ENCODE data around the gene MAGEB2.
"Not testable (repeated sequence)": the region's sequence is repeated elsewhere in the genome, so short reads cannot be mapped to it uniquely, and the experiment has no call there.

The MAGEB2 gene, protein sequence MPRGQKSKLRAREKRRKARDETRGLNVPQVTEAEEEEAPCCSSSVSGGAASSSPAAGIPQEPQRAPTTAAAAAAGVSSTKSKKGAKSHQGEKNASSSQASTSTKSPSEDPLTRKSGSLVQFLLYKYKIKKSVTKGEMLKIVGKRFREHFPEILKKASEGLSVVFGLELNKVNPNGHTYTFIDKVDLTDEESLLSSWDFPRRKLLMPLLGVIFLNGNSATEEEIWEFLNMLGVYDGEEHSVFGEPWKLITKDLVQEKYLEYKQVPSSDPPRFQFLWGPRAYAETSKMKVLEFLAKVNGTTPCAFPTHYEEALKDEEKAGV

DNA sequence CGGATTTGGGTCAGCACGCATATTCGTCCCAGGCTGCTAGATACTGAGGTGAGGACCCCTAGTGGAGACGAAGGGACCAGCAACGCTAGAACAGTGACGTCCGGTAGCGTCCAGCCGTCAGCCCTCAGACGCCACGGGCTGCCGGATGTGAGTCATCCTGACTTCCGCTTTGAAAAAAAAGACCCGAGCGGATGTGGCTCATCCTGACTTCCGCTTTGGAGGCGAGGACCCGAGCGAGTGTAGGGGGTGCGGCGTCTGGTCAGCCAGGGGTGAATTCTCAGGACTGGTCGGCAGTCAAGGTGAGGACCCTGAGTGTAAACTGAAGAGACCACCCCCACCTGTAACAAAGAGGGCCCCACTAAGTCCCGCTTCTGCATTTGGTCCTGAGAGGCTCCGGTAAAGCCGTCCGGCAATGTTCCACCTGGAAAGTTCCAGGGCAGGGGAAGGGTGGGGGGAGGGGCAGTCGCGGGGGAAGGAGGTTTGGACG is at the start of gene MAGEB2:
Gene MAGEB2 (plus strand): TSS at position 207 of the 487 bp plus-strand sequence. CDS start 3,018 bp downstream, outside the sequence.
- no peak for DNase-seq

DNA sequence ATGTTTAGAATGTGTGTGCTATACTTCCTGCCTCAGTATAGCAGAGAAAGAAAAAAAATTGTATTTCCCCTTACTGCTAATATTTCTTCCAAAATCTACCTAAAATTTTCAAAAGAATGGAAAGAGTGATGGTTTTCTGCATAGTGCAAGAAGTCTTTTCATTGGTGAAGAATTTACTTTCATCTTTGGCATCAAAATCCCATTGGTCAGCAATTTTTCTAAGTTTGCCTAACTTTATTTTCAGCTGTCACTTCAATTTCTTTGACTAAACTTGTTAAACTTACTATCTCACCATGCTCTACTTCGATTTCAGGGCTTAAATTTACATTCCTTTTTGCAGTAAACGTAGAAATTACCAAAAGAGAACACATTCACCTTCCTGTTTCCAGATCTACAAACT is 44.5 kb upstream of the MAGEB2 start:
- no peak for DNase-seq

DNA sequence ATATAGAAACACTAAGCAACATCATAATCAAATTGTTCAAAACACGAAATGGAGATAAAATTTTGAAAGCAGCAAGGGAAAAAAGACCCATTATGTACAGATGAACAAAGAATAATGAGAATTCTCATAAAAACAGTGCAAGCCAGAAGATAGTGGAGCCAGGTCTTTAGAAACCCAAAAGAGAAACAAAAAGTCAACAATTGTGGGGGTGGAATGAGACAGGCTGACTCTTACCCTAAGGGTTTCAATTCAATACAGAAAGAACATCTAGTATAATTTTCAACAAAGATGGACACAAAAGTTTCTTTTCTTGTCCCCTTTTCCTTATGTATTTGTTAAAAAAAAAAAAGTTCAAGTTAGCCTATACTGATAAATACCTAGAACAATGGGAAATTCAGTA is 34.0 kb upstream of the MAGEB2 start:
- no peak for DNase-seq

DNA sequence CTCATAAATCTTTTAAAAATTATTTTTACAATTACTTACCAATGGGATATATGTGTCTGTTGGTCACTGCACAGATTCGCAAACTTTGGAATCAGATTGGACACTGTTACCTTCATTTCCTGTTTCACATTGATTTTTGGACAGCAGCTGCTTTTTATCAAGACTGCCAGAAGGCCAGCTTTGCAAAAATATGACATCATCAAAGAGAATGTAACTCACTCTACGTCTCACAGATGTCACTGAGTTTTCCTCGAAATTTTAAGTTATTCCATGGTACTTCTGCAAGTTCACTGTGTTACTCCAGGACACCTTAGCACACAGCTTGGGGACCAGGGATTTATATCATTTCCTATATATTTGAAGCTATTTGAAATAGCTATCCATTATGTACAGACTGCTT is 31.8 kb upstream of the MAGEB2 start:
- DNase-seq = no peak

DNA sequence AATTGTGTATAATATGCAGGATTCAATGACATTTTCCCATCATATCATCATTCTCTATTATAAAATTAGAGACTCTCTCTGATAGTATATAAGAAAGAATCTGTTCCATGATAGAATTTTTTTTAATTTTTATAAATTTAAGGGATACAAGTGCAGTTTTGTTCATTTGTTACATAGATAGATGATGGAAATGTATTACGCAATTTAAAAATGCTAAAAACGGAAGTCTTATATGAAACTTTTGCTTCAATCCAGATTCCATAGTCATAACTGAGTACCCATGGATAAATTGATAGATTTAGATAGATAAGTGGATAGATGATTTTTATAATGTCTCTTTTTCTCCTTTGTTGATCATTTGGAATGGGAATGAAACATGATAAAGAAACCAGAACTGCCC is 24.9 kb upstream of the MAGEB2 start:
- DNase-seq = no peak

DNA sequence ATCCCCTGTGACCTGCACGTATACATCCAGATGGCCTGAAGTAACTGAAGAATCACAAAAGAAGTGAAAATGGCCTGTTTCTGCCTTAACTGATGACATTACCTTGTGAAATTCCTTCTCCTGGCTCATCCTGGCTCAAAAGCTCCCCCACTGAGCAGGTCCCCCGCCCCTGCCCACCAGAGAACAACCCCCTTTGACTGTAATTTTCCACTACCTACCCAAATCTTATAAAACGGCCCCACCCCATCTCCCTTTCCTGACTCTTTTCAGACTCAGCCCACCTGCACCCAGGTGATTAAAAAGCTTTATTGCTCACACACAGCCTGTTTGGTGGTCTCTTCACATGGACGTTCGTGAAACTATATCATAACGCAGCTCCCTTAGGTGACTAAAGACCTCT is 21.5 kb upstream of the MAGEB2 start:
- not testable (repeated sequence) for DNase-seq

DNA sequence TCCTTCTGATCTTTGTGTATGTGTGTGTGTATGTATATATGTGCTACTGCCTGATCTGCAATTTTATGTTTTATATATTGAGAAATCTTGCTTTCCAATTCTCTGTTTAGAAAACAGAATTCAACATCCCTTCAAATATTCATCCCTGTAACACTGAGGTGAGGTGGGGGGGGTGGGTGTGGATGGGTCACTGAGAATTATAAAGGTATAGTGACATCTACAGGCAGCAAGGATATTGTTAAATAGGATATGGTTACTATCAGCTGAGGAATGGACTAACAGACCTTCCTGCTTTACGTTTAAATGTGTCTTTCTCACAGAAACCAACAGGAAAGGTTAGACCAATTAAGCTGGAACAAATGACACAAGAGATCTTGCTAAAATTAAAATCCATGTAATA is 19.0 kb upstream of the MAGEB2 start:
- DNase-seq = no peak

DNA sequence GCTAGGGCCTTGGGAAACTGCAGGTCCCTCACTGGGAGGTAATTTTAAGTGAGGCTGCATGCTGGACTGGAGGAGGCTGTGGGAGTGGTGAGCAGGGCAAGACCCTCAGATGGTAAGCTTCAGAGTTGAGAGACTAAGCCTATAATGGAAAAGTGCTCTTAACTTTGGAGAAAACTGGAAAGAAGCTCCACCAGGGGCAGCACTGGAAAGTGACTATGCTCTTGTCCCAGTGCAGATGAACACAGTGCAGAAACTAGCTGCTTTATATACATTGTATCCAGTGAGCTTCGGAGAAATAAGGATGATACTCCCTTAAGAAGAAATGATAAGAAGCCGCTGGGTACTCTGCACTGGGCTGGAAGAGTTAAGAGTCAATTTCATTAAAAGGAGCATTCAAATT is 3.2 kb upstream of the MAGEB2 start:
- no peak for DNase-seq

DNA sequence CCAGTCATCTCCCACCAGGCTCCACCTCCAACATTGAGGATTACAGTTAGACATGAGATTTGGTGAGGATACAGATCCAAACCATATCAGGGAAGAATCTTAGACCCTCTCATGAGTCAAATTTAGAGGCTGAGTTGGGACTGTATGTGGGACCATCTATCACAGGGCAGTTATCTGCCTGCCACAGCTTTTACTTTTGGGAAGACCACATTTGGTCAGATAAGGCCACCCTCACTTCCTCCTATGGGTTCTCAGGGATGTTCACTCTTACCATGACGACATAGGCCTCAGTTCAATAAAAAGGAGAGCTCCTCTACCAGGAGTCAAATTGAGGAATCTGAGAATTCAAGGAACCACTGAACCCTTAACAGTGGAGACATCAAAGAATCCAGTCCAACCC is 2.1 kb downstream of the MAGEB2 start:
- DNase-seq = no peak

DNA sequence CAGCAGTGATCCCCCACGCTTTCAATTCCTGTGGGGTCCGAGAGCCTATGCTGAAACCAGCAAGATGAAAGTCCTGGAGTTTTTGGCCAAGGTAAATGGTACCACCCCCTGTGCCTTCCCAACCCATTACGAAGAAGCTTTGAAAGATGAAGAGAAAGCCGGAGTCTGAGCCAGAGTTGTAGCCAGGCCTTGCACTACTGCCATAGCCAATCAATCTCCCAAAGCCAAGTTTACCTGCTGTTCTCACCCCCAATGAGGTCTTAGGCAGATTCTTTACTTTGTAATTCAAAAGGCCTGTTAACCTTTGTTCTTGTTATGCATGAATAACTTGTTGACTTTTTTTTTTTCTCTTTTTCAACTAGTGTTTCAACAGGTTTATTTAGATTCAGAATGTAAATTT is 4.0 kb downstream of the MAGEB2 start:
- no peak for DNase-seq

DNA sequence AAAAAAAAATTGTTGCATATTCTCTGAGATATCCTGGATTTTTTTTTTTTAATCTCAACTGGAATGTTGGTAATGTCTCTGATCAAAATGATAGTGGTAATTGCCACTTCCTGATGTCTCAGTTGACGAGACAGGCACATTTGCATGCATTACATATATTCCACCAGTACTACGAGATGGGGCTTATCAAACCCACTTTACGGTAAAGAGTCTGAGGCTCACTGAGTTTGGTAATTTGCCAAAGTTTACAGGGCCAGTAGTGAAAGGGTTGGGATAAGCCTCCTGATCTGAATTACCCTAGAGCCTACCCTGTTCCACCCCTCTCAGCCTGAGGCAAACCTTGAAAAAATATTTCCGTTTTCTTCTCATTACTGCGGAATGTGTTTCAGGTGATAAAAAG is 5.3 kb downstream of the MAGEB2 start:
- DNase-seq = no peak

DNA sequence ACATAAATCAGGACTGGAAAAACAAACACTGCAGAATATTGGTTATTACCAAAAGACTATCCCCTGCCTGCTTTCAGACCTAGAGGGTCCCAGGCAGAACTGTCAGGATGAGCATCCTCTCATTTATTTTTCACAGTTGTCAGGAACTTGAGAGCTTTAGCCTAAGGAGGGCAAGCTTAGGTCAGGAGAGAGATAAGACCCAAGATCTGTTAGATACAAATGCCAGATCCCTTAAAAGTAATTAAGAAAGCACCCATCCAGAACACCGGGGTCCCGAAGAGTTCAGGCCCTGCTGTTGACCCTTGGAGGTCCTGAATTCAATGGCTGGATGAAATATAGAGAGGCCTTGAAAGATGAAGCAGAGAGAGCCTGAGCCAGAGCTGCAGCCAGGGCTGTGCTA is 9.2 kb downstream of the MAGEB2 start:
- DNase-seq = no peak

DNA sequence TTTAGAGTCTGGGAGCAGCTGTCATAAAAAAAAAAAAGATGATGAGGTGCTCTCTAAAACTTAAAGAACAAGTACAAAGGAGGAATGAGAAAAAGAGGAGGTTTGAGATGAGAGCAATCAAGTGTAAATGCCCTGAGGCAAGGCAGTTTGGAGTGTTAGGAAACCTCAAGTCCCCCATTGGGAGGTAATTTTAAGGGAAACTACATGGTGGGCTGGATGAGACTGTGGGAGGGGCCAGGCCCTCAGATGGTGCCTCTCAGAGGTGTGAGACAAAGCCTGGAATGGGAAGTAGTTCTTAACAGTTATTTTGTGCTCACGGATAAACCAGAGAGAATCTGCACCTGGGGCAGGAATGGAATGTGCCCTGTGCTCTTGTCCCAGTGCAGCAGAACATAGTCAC is 13.2 kb downstream of the MAGEB2 start:
- no peak for DNase-seq

DNA sequence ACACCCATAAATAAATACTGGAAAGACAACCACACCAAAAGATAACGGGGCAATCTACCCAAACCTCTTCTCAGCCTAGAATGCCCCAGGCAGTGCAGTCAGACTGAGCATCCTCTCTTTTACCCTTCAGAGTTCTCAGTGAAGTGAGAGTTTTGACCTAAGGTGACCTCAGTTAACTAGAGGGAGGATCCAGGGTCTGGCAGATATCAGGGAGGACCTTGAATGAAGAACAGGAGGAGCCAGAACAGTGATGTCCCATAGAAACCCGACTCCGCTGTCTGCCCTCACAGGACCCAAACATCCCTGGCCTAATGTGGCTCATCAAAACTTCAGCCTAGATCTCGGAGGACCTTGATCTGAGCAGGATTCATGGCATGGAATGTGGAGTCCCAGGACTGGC is 15.0 kb downstream of the MAGEB2 start, which contains the start of gene MAGEB3:
Gene MAGEB3 (plus strand): TSS at position 263 of the 400 bp plus-strand sequence. CDS start 5,268 bp downstream, outside the sequence.
- DNase-seq = no peak

DNA sequence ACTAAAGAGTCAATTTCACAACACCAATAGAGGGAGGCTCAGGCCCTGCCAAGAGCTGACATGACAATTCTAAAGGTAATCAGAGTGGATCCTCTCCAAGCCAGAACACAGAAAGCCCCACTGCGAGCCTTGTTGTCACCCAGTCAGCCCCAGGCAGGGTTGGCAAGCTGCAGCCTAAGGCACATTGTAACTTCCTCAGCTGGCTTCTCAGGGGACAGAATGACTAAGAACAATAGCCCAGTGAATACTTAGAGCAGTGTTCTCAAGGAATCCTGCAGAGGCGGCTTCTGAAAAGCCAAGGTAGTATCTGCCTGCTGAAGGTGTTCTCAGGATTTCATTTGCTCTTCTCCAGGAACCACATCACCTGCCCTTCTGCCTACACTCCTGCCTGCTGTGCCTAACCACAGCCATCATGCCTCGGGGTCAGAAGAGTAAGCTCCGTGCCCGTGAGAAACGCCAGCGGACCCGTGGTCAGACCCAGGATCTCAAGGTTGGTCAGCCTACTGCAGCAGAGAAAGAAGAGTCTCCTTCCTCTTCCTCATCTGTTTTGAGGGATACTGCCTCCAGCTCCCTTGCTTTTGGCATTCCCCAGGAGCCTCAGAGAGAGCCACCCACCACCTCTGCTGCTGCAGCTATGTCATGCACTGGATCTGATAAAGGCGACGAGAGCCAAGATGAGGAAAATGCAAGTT is 26.5 kb downstream of the MAGEB2 start, which contains the start of gene MAGEB4:
Gene MAGEB4 (plus strand): TSS at position 277 of the 692 bp plus-strand sequence. CDS start 136 bp downstream, at position 413.
- no peak for DNase-seq

DNA sequence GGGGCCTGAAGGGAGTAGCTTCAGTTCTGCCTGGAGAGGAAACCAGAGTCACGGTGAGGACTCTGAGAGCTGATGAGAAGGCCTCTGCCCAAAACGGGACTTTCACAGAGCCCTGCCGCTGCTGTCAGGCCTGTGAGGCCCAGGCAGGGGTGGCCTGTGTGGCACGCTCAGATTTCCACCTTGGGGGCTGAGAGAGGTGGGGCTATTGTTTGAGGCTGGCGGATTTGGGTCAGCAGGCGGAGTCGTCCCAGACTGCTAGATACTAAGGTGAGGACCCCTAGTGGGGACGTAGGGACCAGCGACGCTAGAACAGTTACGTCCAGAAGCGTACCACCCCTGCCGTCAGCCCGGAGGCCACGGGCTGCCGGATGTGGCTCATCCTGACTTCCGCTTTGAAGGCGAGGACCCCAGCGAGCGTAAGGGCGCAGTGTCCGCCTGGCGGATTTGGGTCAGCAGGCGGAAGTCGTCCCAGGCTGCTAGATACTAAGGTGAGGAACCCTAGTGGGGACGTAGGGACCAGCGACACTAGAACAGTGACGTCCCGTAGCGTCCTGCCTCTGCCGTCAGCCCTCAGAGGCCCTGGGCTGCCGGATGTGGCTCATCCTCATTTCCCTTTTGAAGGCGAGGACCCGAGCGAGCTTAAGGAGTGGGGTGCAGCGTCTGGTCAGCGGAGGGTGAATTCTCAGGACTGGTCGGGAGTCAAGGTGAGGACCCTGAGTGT is 31.6 kb downstream of the MAGEB2 start, which contains the start of gene MAGEB1:
Gene MAGEB1 (plus strand): TSS at position 378 of the 721 bp plus-strand sequence. CDS start 3,348 bp downstream, outside the sequence.
- no peak for DNase-seq

DNA sequence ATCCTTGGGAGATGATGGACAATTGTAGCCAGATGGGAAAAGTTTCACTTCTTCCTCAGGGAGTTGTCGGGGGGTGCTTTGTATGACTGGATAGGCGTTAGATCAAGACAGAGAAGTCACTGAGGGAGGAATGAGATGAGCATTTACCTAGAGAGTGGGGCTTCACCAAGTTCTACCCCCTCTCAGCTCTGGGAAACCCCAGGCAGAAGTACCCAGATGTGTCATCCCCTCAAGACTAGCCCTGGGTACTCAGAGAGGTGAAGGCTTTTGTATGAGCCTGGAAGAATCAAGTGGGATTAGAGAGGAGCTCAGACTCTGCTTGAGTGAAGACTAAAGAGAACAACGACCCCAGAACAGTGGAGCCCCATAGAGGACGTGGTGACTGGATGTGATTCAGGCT is 33.5 kb downstream of the MAGEB2 start:
- no peak for DNase-seq

DNA sequence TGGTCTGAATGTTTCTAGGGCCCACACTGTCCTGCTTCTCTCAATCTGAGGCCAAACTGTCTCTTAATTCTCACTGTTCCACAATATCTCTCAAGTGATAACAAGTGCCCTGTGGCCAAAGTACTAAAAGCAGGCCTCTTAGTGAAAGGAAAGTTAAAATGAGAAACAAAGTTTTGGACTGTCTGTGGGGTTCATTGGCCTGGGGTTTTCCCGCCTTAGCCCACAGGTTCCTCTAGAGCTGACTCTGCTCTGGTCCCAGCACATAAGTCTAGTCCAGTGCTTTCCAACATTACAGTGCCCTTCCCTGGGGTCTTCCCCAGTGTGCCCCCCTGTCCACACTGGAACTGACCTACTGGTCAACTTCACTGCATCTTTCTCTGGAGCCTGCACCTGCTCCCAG is 37.9 kb downstream of the MAGEB2 start:
- DNase-seq = no peak

DNA sequence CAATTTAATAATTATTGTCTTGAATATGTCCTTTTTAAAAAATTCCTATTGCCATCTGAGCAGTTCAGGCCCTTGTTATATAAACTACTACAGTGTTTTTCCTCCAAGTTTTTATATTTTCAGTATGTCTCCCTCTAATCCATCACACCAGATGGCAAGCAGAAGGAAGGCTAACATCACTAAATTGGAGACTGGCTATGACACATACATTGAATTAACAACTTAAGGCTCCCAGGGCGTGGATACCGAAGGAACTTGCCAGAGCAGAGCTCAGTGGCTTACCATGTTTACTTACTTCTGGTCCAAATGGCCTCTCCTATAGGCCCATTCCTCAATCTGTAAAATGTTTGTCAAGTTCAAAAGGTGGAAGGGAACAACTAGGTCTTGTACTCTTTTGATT is 44.6 kb downstream of the MAGEB2 start:
- DNase-seq = no peak

DNA sequence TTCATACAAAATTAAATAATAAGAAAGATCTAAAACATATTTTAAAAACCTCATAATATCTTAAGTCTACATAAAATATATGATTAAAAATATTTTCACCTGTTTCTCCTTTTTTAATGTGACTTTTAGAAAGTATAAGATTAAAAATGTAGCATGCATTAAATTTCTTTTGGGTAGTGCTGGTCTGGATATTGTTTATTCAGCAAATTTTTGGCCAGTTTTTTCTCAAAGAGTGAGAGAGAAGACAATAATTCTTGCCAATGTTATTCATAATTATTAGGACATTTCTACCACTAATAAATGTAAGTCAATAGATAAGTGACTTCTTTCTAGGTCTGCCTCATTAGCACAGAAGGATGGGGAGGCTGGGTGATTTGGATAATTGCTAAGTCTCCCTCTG is 45.6 kb downstream of the MAGEB2 start:
- DNase-seq = no peak

DNA sequence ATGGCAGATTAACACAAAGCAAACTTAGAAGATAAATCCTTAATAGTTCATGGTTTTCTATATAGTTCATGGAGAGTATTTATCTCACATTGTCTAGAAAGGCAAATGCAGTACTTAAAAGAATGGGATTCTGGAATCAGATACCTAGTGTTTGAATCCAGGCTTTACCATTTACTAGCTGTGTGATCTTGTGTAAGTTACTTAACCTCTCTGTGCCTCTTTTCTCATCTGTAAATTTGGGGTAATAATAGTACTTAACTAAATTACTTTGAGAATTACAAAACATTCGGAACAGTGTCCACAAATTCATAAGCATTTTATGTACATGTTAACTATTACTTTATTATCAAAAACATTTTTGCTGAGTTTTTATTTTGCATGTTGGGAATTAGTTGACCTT is 47.4 kb downstream of the MAGEB2 start:
- DNase-seq = no peak
